ENCODE results near the gene KLHL29. TPM values are rescaled to one million over a fixed set of nuclear protein-coding genes. Genes with fewer than 3 reads are reported as not detected.

The KLHL29 gene
- total RNA-seq, 1 donor from 2014 or later = 2.2 TPM

- intact Hi-C loops (cut with micrococcal nuclease) = no loop called here
These were observed 124.8 kb downstream of the KLHL29 start for GRCh38 chr2:23509596-23510292.

- intact Hi-C loops (cut with micrococcal nuclease) = no loop called here
These were observed 125.5 kb downstream of the KLHL29 start for GRCh38 chr2:23510471-23510870.

GRCh38 chr2:23512778-23513177 lies 127.8 kb downstream of the KLHL29 start:
- intact Hi-C loops (cut with micrococcal nuclease) = no loop called here

GRCh38 chr2:23513245-23513871 lies 128.4 kb downstream of the KLHL29 start:
- intact Hi-C loops (cut with micrococcal nuclease) = no loop called here

GRCh38 chr2:23513872-23514793 lies 129.2 kb downstream of the KLHL29 start:
- intact Hi-C loops (cut with micrococcal nuclease) = no loop called here

- intact Hi-C loops (cut with micrococcal nuclease) = no loop called here
These were observed 131.7 kb downstream of the KLHL29 start for GRCh38 chr2:23516520-23517256.

- intact Hi-C loops (cut with micrococcal nuclease) = no loop called here
These were observed 133.7 kb downstream of the KLHL29 start for GRCh38 chr2:23518481-23519333.

- intact Hi-C loops (cut with micrococcal nuclease) = no loop called here
These were observed 134.3 kb downstream of the KLHL29 start for GRCh38 chr2:23519334-23519651.

GRCh38 chr2:23520256-23520655 lies 135.3 kb downstream of the KLHL29 start:
- intact Hi-C loops (cut with micrococcal nuclease) = no loop called here

- intact Hi-C loops (cut with micrococcal nuclease) = no loop called here
These were observed 136.1 kb downstream of the KLHL29 start for GRCh38 chr2:23521060-23521459.

- intact Hi-C loops (cut with micrococcal nuclease) = no loop called here
These were observed 137.9 kb downstream of the KLHL29 start for GRCh38 chr2:23522726-23523372.

GRCh38 chr2:23523373-23524260 lies 138.6 kb downstream of the KLHL29 start:
- intact Hi-C loops (cut with micrococcal nuclease) = no loop called here

GRCh38 chr2:23524261-23524706 lies 139.3 kb downstream of the KLHL29 start:
- intact Hi-C loops (cut with micrococcal nuclease) = no loop called here

GRCh38 chr2:23525137-23525765 lies 140.3 kb downstream of the KLHL29 start:
- intact Hi-C loops (cut with micrococcal nuclease) = no loop called here

- intact Hi-C loops (cut with micrococcal nuclease) = no loop called here
These were observed 141.1 kb downstream of the KLHL29 start for GRCh38 chr2:23526114-23526513.

GRCh38 chr2:23526835-23527790 lies 142.1 kb downstream of the KLHL29 start:
- intact Hi-C loops (cut with micrococcal nuclease) = no loop called here

- intact Hi-C loops (cut with micrococcal nuclease) = no loop called here
These were observed 143.2 kb downstream of the KLHL29 start for GRCh38 chr2:23528171-23528570.

All from T-helper 2 cell treated with Interferon-gamma antibody and Interleukin-4, amounts not matched to agents 100 ng/mL and 5 ng/mL, for 36 hours (primary cell).